HG02852 (cell line): ENCODE data around the gene LCLAT1.
"Not testable (repeated sequence)": the region's sequence is repeated elsewhere in the genome, so short reads cannot be mapped to it uniquely, and the experiment has no call there.

ENCODE experiments used
- ATAC-seq: cut with Tn5 transposase; IDR thresholded peaks from one replicate; pipeline ENCODE4 v1.9.1; 2021; ENCODE audit warnings: mild to moderate bottlenecking, moderate library complexity; ENCODE audit not compliant: unreplicated experiment

Gene LCLAT1

DNA sequence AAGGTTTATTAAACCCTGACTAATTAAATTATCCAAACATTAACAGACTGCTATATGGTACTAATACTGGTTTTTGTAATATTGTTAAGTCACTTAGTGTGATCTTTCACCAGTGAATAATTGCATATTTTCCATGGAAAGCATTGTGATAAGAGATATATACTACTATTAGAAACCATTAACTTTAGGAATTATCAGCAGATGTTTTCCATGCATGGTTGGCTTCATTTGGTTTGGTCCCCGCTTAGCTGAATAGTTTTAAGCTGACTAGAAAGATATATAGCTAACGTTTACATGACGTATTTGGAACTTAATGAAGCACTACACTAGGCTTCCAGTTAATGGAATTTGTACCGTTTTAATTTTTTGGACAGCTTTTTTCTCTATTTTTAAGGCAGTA lies 37.9 kb downstream of the LCLAT1 start:
- ATAC-seq, result no peak

DNA sequence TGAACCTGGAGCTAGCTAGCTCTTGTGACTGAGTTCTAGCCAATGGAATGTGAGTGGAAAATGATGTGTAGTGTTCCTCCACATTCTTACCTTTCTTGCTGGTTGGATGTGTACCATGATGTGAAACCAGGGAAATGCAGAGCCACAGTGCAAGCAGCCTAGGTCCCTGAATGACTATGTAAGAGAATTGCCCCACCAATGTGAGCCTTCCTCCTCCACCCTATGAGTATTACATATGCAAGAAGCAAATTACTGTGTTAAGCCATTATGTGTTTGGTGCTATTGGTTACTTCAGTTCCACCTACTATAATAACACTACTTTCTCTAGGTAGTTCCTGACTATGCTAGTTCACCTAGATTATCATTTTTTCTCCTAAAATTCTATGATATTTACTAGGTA lies 39.6 kb downstream of the LCLAT1 start:
- ATAC-seq, result no peak

DNA sequence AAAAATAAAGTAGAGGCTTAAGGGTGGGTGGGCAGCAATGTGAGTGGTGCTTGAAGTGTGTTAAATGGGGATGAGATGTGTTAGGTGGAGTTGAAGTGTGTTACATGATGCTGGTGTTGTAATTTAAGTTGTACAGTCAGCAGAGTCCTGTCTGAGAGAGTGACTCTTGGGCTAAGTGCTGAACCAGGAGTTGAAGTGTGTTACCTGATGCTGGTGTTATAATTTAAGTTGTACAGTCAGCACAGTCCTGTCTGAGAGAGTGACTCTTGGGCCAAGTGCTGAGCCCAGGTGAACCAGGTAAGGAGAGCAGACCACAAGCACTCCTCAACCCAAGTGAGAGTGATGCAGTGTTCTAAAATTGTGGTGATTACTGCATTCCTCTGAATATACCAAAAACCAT lies 40.6 kb downstream of the LCLAT1 start:
- no peak for ATAC-seq

DNA sequence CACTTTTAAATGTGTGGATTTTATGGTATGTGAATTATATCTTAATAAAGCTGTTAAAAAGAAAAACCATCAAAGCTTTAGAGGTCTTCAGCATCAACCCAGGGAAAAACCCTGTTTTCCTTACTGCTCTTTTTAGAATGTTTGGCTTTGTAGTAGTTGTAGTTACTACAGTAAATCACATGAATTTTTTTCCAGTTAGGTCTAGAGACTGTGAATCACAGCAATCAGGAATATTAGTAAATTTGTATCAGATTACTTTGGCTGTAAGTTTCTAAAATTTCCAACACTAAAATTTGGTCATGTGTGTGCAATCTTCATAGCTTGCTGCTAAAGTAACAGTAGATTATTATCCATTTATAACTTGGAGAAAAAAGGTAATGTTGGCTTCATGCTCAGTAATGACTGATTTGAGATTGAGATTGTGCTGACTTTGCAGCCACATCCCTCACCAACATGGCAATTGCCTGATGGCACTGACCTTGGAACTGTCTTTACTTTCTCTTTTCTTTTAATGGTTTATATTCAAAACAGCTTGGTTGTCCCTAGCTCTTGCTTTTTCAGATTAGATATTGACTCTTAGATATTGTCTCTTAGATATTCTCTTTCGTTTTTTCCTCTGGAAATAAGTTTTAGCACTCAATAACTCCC lies 41.1 kb downstream of the LCLAT1 start:
- no peak for ATAC-seq

DNA sequence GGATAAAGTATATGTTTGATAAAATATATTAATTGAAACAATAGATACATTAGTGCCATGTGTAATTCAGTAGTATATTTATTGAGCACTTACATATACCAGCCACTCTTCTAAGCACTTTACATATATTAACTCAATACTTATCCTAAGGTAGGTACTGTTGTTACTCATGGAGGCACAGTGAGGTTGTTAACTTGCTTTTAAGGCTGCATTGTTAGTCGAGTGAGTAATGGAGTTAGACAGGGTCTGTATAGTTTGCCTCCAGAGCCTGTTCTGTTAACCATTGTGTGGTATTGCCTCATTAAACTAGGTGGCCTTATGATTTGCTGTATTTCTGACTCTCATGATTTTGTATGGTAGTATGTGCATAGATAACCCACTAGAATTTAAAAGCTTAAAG lies 44.2 kb downstream of the LCLAT1 start:
- no peak for ATAC-seq

DNA sequence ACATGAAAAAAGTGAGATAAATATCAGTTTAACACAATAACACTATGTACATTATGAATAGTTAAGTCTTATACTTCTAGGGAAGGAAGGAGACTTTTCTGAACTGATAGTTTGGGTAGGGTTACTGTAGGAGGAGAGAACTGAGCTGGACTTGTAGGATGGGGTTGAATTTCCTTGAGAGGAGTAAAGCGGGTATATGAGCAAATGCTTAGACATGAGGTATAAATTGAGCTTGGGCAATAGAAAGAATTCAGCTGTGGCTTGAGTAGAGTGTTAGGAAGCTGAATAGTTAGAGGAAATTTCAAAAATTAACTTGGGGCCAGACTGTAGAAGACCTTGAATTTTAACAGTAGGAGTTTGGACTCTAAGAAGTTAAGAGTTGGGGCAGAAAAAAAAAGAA lies 45.1 kb downstream of the LCLAT1 start:
- no peak for ATAC-seq

DNA sequence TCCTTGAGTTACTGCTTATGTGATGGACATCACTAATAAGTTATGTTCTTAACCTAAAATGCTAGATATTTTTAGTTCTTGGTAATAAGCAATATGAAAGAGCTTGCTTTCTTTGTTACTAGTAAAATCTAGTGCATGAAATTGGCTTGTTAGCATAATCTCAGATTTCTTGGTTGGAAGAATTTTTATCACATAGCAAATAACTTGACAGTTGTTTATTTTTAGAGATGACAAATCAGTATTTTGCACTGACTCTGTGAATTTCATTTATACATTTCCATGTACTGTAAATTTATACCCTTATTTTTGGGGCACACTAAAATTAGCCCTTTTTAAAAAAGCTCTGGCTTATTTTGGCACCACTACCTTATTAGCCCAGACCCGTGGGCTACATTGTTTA lies 45.6 kb downstream of the LCLAT1 start:
- no peak for ATAC-seq

DNA sequence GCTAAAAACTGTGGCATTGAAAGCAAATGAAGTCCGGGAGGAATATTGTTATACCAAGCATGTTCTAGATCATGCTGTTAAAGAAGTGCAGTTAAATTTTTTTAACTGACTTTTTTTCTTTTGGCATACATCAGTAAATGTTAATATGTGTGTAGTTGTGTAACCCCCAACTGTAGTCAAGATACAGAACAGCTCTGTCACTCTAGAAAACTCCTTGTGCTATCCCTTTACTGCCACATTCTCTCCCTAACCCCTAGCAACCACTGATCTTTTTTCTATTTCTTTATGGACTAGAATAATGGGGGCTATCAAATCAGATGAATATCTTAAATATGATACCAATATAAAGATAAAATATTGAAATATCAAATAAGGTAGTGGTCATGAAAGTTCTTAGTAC lies 46.4 kb downstream of the LCLAT1 start:
- no peak for ATAC-seq

DNA sequence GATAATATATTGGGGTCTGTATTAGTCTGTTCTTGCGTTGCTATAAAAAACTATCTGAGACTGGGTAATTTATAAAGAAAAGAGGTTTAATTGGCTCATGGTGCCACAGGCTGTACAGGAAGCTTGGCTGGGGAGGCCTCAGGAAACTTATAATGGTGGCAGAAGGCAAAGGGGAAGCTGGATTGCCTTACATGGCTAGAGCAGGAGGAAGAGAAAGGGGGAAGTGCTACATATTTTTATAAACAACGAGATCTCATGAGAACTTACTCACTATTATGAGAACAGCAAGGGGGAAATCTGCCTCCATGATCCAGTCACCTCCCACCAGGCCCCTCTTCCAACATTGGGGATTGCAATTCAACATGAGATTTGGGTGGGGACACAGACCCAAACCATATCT lies 48.9 kb downstream of the LCLAT1 start:
- ATAC-seq, result not testable (repeated sequence)

DNA sequence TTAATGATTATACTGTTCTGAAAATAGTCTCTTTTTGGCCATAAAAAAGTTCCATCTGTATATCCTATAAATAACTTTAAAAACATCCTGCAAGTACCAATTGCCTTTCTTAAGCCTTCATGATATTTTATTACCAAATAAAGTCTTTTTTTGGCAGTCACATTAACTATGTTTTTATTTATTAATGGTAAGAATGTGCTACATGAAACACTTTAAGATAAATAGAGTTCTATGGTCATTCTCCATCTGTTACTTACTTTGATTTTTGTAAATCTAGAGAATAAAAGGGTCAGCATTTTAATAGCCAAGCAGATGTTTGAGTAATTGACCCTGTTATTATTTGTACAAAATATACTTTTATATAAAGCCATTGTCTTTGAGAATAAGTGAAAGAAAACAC lies 52.6 kb downstream of the LCLAT1 start:
- ATAC-seq, result no peak

DNA sequence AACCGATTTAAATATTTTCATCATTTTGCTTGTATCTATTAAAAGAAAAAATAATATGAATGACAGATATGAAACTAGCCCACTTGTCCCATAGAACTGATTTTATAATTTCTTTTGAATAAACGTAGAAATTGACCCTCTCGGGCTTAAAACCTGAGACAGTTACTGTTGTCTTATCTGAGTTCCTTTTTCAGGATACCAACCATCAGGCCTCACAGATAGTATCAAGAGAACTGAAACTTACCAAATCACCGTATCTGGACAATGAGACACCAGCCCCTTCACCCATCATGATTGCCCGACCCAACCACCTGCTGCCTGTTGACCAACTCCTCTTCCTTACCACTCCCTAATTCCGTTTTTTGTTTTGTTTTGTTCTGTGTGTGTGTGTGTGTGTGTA lies 53.7 kb downstream of the LCLAT1 start:
- ATAC-seq, result no peak

DNA sequence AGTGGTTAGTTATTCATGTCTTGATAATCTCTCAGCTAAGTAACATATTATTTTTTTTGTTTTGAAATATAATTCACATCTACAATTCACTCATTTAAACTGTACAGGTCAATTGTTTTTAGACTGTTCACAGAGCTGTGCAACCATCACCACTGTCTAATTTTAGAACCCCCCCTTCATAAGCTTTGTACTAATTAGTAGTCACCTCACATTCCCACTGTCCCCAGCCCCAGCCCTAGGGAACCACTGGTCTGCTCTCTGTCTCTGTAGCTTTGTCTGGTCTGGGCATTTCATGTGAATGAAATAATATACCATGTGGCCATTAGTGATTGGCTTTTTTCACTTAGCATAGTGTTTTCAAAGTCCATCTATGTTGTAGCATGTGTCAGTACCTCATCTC lies 55.3 kb downstream of the LCLAT1 start:
- no peak for ATAC-seq

DNA sequence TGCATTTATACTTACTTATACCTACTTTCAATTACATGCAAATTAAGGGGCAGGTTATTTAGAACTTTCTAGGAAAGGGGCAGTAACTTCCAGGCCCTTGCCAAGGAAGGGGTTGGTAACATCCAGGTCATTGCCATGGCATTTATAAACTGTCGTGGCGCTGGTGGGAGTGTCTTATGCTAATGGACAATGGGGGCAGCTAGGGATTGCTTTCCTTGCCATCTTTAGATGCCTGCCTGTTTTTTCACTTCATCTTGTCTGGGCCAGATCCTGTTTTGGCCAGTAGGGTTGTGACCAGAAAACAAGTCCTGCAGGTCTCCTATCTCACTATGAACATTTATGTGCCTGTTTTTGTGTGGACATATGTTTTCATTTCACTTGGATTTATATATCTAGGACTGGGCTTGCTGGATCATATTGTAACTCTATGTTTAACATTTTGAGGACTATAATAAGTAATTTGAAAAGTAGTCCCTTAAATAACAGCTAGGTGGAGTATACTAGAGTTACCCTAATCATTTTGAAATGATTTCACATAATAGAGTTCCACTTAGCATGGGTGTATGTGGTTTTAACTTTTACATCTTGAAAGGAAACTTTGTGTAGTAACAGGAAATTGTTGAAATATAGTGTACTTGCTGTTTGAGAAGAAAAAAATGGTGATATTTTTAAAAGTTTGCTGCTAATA lies 56.1 kb downstream of the LCLAT1 start:
- no peak for ATAC-seq

DNA sequence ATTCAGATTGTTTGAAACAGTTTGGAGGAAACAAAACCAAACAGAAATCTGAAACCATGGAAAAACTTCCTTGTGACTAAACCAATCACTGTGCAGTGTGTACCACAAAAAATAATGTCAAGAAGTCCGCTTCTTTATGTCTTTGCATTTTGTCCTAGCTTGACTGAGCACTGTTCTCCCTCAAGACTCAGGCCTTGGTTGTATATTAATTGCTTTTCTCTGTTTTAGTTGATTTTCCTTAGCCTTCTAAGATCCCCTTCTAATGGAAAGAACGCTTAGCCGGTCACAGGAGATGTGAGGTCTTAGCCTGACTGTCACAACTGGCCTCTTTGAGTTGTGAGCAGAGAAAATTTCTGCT lies 56.6 kb downstream of the LCLAT1 start:
- no peak for ATAC-seq

DNA sequence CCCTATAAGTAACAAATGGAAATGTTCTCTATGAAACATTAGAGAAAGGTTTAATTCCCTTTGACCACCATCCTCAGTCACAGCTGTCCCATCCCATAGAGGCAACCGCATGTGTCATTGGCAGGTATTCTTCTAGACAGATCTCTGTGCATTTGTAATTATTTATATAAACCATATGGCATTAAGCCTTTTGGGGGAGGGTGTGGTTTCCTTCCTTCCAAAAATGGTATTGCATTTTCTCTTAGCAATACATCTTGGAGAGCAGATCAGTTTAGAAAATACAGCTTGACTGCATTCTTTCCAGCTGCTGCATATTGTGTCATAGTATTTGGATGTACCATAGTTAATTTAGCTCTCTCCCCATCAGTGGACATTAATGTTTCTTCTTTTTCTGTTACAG lies 57.7 kb downstream of the LCLAT1 start:
- ATAC-seq, result no peak

DNA sequence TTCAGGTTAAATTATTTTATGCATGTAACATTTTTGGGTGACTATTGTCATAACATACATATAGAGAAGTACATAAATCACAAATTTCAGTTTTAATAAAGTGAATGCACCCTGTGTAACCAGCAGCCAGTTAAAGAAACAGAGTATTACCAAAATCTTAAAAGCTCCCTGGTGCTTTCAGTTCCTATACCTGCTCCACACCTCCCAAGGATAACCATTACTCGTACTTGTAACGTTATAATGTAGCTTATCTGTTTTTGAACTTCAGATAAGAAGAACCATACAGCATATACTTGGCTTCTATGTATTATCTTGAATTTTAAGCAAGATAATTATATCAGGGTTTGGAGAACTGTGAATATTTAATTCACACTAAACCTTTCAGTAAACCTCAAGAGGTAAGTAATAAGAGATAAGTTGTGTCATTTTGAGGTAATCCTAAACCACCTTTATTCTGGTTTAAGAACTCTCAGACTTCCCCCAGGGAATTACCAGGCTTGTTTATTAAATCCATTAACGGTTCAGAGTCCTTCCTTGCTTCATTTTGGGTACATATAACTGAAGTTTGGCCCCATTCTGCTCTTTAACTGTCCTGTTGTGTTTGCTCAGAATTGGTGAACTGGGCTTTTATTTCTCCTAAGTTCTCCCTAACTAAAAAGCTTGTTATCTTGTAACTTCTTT lies 58.6 kb downstream of the LCLAT1 start:
- no peak for ATAC-seq

DNA sequence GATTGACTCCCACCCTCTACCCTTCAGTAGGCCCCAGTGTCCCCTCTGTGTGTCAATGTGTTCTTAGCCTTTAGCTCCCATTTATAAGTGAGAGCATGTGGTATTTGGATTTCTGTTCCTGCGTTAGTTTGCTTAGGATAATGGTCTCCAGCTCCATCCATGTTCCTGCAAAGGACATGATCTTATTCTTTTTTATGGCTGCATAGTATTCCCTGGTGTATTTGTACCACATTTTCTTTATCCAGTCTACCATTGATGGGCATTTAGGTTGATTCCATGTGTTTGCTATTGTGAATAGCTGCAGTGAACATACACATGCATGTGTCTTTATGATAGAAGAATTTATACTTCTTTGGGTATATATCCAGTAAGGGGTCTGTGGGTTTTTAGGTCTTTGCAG lies 60.4 kb downstream of the LCLAT1 start:
- ATAC-seq, result not testable (repeated sequence)

DNA sequence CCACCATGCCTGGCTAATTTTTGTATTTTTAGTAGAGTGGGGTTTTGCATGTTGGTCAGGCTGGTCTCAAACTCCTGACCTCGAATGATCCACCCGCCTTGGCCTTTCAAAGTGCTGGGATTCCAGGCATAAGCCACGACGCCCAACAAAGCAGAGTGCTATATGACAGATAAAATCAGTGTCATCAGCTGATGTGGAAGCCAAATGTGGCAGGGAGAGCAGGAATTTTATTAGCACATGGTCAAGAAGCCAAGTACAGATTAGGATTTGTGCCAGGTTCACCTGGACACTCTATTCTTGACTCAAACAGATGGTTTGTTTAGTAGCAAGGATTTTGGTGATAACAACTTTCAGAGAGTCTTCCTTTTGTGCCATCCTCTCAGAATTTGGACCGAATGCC lies 62.7 kb downstream of the LCLAT1 start:
- no peak for ATAC-seq

DNA sequence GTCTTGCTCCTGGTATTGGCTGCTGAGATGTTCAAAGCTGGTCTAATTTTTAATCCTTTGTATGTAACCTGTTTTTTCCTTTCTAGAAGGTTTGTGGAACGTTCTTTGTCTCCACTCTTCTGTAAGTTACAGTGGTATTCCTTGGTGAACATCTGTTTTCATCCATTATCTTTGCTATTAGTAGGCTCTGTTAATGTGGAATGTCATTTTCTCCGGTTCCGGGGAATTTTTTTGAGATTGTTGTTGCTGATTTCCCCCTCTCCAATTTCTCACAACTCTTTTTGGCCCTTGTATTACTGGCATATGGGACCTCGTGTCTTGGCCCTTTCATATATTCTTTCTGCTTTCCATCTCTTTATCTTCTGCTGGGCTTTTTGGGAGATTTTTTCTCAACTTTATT lies 63.4 kb downstream of the LCLAT1 start:
- no peak for ATAC-seq

DNA sequence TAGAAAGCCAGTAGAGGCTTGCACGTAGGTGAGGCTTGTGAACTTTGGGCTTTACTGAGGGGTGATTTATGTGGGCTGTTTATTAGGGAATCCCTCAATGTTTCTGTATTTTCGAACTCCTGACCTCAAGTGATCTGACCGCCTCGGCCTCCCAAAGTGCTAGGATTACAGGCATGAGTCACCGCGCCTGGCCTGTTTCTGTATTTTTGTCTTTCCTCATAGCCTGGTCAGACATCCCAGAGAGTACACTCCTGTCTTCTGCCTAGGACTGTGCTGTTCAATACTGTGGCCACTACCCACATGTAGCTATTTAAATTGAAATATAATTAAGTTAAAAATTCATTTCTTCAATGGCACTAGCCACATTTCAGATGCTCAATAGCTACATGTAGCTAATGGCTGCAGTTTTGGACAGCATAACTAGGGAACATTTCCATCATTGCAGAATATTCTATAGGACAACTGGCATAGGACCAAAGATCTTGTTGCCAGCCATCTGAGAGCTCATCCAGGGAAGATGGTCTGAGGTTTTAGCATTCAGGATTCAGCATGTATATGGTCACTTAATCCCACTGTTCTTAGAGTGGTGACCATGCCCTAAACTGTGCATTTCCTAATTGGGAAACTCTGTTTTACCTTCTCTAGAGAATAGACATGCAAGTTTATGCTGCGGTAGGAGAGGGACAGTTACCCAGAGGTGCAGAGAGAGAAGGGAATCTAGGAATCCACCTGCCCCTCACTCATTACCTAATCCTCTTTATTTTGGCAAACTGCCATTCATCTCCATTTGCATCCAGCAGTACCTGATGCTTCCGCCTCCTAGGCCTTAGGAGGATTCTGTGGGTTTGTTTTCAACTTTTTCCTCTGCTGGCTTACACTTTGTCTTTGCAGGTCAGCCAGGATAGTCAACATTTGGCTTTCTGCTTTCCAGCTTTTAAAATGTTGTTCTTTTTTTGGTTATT lies 64.4 kb downstream of the LCLAT1 start:
- no peak for ATAC-seq

DNA sequence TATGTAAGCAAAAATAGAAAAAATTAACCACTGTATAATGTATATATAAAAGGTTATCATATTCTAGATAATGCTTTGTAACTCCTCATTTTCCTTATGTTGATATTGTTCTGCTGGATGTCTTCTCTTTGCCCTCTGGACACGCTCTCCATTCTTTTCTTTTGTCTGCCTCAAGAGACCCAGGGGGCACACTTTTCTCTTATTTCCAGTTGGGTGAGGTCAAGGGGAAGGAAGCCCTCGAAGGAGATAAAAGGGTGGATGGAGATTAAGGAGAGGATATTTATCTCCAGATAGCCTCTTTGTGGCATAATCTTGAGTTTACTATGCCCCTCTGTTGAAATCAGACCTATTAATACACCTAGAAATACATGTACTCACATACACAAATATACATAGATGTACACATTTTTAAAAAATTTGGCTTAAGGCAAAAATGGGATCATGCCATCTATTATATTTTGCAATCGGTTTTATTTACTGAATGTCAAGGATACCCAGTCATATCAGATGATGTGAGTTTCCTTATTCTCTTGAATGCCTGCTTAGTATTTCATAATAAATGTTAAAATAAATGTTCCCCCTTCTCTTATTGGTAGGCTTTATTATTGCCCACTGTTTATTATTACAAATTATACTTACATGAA lies 65.3 kb downstream of the LCLAT1 start:
- ATAC-seq, result no peak
